Activated CD4-positive, alpha-beta T cell treated with anti-CD3 and anti-CD28 coated beads, Interleukin-2, amount 50 U/mL, for 16 hours (primary cell): Measurements from ENCODE around the gene ANXA3.

Source experiments
- DNase-seq: peaks from one replicate; pipeline ENCODE4 v3.0.0-alpha.2; 2020

The ANXA3 gene

DNA sequence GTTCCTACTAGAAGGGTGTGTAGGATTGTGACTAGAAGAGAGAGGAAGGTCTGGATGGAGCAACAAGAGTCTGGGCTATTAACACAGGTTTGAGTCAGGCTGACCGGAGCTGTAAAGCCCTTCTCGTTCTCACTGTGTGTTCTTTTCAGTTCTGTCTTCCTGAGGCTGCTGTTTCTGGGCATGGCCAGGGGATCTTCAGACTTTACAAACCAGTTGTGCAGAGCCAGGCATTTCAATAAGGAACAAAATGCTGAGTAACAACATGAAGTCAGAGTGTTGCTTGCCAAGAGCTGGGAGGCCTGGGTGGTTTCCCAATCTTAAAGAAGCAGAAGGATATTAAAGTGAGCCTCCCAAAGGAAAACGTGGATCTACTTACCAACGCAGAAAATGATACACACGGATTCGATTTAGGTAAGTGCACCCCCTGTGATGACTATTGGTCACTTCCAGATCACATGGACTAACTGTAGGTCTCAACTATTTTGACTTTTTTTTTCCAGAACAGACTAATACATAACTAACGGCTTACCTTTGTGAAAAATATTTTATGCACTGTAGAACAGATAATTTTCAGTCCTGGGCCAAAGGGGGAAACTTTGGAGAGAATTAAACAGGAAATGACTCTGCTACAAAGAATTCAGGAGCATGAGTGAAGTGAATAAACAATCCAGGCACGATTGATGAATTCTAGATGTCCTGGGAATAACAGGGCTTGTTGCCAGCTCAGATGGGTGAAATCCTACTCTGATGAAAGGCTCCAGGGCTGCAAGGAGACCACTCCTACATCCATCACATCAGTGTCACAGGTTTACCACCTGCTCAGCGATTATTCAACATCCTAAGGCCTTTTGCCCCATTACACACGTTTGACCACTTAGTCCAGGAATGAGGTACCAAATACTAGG, 94.5 kb downstream of the ANXA3 start:
- DNase-seq = no peak

DNA sequence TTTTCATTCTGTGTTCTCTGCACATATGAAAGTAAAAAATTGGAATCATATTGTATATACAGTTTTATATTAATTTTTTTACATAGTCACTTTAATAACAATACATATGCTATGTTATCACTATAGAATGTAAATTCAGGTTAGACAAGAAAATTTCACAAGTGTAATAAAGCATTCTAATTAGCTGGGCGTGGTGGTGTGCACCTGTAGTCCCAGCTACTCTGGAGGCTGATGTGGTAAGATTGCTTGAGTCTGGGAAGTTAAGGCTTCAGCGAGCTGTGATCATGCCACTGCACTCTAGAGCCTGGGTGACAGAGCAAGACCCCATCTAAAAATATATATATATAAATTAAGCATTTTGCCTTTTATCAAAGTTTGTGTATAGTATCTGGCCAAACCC, 95.7 kb downstream of the ANXA3 start:
- no peak for DNase-seq

DNA sequence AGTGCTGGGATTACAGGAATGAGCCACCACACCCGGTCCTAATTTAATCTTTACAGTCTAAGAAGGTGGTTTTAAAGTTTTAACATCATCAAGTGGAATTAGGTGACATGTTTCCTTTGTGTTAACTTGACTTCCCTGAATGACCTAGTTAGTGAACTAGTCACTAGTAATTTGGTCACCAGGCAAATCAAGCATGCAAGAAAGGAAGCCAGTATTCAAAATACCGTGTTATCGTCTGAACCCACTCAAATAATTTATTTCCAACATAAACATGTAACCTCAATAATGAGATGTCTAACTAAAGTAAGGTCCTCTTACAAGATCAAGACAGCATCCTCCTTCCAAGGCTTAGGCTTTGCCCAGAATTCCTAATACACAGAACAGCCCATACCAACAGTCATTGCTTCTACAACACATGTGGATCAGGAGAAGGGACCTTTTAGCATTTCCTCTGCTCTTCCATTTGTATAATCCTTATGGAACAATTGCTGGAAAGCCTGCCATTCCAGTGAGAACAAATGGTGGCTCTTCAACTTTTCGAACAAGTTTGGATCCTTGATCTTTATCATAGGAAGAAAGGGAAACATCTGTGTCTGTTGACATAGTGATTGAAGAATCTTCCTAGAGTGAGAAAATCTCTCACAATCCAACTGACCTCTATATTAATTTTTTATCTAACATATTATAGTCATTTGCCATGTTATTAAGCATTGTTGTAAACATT, 97.2 kb downstream of the ANXA3 start:
- no peak for DNase-seq

DNA sequence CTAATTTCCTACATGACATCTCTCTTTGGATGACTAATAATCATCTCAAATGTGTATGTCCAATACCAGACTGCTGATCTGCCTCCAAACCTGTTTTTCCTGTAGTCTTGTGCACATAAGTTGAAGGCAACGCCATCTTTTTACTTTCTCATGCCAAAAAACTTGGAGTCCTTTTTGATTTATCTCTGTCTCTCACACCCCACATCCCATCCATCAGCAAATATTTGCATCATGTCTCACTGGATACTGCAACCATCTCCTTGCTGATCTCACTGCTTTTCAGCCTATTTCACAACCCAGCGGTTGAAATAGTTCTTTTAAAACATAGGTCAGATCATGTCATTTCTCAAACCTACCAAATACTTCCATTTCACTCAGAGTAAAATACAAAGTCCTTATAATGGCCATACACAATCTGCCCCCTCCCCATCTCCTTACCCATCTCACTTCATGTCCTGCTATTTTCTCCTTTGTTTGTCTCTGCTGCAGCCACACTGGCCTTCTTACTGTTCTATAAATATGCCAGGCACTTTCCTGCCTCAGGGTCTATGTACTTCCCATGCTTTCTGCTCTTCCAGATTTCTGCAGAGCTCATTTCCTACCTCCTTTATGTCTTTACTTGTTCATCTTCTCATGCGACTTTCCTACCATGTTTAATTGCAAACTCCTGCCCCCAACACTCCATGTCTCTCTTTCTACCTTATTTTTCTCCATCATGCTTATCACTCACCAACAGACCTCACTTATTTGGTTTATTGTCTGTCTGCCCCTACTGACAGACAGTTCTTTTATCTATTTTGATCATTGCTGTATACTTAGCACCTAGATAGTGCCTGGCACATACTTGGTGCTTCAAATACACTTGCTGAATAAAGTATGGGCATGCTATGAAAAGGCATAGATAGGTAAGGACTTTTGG, 98.8 kb downstream of the ANXA3 start:
- DNase-seq = no peak

DNA sequence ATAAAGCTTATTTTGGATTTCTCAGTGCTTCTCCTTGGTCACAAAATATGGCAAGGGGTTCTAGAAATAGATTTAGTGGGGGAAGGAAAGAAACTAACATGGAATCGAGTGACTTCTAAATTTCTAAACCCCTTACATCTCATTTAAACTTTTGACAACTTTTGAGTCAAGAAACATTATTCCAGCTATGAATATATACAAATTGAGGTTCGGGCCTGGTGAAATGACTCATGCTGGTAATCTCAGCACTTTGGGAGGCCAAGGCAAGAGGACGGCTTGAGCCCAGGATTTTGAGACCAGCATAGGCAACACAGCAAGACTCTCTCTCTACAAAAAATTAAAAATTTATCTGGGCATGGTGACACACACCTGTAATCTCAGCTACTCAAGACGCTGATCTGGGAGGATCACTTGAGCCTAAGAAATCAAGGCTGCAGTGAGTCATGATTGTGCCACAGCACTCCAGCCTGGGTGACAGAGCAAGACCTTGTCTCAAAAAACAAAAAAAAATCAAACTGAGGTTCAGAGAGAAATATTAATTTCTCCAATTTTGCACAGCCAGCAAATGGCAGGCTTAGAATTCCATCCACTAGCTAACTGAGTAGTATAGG, 99.8 kb downstream of the ANXA3 start:
- DNase-seq = peak; percentile 23

DNA sequence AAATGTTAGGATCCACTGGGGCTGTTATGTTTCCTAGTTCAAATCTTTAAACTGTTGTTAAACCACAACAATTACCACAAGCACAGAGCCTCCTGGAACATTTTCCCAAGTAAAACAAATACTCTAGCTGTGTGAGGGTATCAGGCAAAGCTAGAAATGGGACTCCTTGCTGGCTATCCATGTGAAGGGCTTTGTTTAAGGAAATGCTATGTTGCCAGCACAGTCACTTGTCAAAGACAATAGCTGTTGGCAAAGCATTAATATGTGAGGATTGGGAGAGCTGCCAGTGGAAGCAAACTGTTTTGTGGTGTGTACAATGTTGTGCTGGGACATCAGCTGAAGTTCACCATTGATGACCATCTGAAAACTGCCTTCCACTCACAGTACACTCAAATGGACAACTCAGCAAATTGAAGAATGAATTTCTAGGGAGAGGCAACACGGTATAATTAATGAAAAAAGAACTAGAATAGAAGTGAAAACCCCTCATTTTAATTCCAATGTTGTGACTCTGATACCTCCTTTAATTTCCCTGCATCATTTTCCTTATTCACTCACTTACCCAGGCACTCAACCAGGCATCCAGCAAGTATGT, 100.8 kb downstream of the ANXA3 start:
- DNase-seq = no peak

DNA sequence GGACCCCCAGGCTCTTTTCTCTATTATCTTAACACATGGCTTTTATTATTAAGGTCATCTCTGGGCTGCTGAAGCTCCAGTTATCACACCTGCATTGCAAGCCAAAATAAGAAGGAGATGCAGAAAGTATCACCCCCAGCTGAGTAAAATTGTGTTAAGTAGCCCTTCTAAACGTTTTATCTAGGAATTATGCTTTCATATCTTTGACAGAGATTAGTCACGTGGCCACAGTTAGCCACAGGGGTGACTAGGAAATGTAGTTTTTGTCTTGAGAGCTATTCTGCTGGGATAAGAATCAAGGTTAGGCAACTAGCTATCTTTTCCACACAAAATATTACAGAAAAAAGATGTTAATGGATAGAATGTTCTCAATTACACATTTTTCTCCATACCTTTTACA, 102.1 kb downstream of the ANXA3 start:
- DNase-seq = peak; percentile 22

DNA sequence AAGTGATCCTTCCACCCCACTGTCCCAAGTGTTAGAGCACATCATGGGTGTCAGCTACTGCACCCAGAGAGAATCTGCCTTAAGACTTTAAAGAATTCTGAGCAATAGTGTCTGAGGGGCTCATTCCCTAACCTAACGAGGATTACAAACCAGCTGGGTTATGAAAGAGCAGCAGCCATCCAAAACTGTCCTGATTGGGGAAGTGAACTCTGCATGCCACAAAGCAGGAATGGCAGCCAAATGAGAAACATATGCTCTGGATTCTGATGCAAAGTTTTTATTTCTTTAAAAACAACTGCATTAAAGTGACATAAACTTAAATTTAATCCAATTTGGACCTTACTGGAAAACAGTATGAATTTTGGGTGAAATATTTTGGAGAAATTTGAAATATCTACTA, 103.2 kb downstream of the ANXA3 start:
- no peak for DNase-seq

DNA sequence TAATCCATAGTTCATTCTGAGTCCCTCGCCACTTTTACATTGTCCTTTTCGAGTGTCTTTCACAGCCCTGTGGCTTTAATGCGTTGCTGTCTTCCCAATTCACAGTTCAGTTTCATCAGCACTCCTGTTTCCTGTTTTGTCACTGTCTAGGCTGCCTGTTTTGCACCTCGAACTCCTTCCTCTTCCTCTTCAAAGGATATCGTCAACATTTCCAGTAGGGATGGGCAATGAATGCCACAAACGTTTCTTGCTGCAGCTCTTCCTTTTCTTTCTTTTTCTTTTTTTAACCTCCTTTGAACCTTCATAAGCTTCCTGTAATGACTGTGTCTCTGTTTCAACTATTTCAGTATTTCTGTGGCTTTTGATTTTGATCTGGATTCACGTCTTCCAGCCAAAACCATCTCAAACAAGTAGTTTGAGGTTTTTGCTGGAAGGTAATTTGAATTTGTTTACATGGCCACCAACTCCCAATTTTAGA, 105.4 kb downstream of the ANXA3 start:
- DNase-seq = peak; percentile 75

DNA sequence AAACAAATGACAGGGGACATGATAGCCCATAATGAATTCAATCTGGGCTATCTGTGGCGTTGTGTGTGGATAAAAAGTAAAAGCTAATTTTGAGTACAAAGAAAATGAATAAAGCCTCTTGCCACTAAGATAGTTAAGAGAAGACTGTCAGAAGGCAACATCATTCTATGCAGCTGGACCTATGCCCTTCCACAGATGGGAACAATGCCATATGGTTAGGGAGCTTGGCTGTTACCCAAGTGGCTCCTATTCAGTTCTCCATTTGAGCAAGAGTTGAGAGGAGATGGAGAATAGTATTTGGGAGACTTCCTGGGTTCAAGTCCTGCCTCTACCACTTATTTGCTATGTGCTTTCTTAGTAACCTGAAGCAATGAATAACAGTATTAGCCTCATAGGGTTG, 107.7 kb downstream of the ANXA3 start:
- no peak for DNase-seq

DNA sequence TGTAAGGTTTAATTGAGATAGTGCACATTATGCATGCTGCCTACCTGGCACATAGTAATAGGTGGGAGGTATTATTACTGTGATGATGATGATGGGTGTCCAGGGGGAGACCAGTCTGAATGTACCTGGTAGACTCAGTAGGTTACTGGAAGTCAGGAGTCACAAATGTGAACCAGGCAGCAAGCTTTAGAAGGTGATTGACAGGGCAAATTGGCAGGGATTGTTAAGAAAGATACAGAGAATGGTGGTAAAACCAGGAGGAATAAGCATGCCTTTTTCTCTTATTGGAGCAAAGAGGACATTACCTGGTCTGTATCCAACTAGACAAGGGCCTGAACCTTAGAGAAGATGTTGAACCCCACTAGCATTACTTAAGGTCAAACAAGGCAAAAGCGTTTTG, 108.1 kb downstream of the ANXA3 start:
- DNase-seq = no peak
